GM23248 (cell line): ENCODE measurements around the gene CDRT4. TPM values are rescaled to one million over a fixed set of nuclear protein-coding genes. Genes with fewer than 3 reads are reported as not detected.
A peak's percentile ranks its signal among the peaks of the same experiment; 100 is the strongest.

ENCODE experiments used
- DNase-seq: peaks from one replicate; pipeline ENCODE4 v3.0.0-alpha.2; 2015
- H2AFZ ChIP-seq: fragments of 200-600 bp; sonication (generic); 2 replicates; pipeline ENCODE4 v1.6.1; 2016; ENCODE audit warnings: antibody characterized with exemption
- H3F3A ChIP-seq: fragments of 200-600 bp; sonication (generic); 2 replicates; pipeline ENCODE4 v1.6.1; 2016; ENCODE audit warnings: mild to moderate bottlenecking, antibody characterized with exemption, mixed run types; ENCODE audit not compliant: insufficient read depth
- H3K27ac ChIP-seq: fragments of 200-600 bp; sonication (generic); 2 replicates; pipeline ENCODE4 v1.5.1; 2016; ENCODE audit warnings: mild to moderate bottlenecking
- H3K27me3 ChIP-seq: fragments of 200-600 bp; sonication (generic); replicated peaks from 2 replicates; pipeline ENCODE4 v1.6.1; 2016; ENCODE audit warnings: mild to moderate bottlenecking; ENCODE audit not compliant: insufficient read depth
- H3K36me3 ChIP-seq: fragments of 200-600 bp; sonication (generic); 2 replicates; pipeline ENCODE4 v1.6.1; 2016; ENCODE audit warnings: low read depth, mild to moderate bottlenecking
- H3K4me1 ChIP-seq: fragments of 200-600 bp; sonication (generic); 2 replicates; pipeline ENCODE4 v1.6.1; 2016; ENCODE audit warnings: mild to moderate bottlenecking; ENCODE audit not compliant: insufficient read depth
- H3K4me2 ChIP-seq: fragments of 200-600 bp; sonication (generic); one replicate; pipeline ENCODE4 v1.6.1; 2016; ENCODE audit warnings: mild to moderate bottlenecking; ENCODE audit not compliant: unreplicated experiment
- H3K4me3 ChIP-seq: fragments of 200-600 bp; sonication (generic); 2 replicates; pipeline ENCODE4 v1.5.1; 2016; ENCODE audit warnings: mild to moderate bottlenecking
- H3K79me2 ChIP-seq: fragments of 200-600 bp; sonication (generic); 2 replicates; pipeline ENCODE4 v1.6.1; 2016; ENCODE audit warnings: mild to moderate bottlenecking; ENCODE audit not compliant: insufficient read depth
- H3K9ac ChIP-seq: fragments of 200-600 bp; sonication (generic); 2 replicates; pipeline ENCODE4 v1.6.1; 2016; ENCODE audit warnings: mild to moderate bottlenecking
- H3K9me2 ChIP-seq: fragments of 200-600 bp; sonication (generic); 2 replicates; pipeline ENCODE4 v1.6.1; 2016; ENCODE audit warnings: mixed run types, mild to moderate bottlenecking, moderate library complexity; ENCODE audit not compliant: insufficient read depth
- H3K9me3 ChIP-seq: fragments of 200-600 bp; sonication (generic); one replicate; pipeline ENCODE4 v1.6.1; 2017; ENCODE audit warnings: low read depth
- H4K20me1 ChIP-seq: fragments of 200-600 bp; sonication (generic); 2 replicates; pipeline ENCODE4 v1.6.0; 2016; ENCODE audit not compliant: insufficient read depth
- EZH2 ChIP-seq: fragments of 200-600 bp; sonication (generic); IDR thresholded peaks from 2 replicates; pipeline ENCODE4 v1.6.1; 2018; ENCODE audit warnings: antibody characterized with exemption, mild to moderate bottlenecking; ENCODE audit not compliant: insufficient read depth, poor library complexity, severe bottlenecking
- EZH2phosphoT487 ChIP-seq: fragments of 200-600 bp; sonication (generic); IDR thresholded peaks from 2 replicates; pipeline ENCODE4 v1.6.1; 2018; ENCODE audit warnings: antibody characterized with exemption, moderate library complexity, mild to moderate bottlenecking, low read depth; ENCODE audit not compliant: insufficient read depth
- WGBS, 2 experiments: methylation state at CpG; one replicate each; pipeline ENCODE4 v1.1.6; 2015 to 2017; ENCODE audit warnings: low lambda C conversion rate in 2 of 2, low coverage in 1 of 2; ENCODE audit errors: missing lambda C conversion rate in 2 of 2; 5-methylcytosine and 5-hydroxymethylcytosine counted together
- in situ Hi-C: fragments of 300-500 bp; cut with MboI; formaldehyde crosslinking; loops from 2 replicates; pipeline ENCODE4 v1.15.0; 2020
- polyA plus RNA-seq: library from polyadenylated mRNA; unstranded; fragments of >200 nt; fragmentation: Nextera tagmentation; extraction: Ambion mirVana; gene quantifications from 2 replicates; pipeline ENCODE4 v1.2.1, GENCODE V29; 2016
- total RNA-seq: library from RNA; depleted of rRNA; stranded (reverse); fragments of >200 nt; shearing (Covaris generic); gene quantifications from 2 replicates; pipeline ENCODE4 v1.2.3, GENCODE V29; 2014

The CDRT4 gene
- total and polyA plus RNA-seq, 2 experiments from 2014 or later: 3.0 to 3.8 TPM

- H3K27ac ChIP-seq: peak overlapping the region; percentile 70
- H3F3A ChIP-seq: peaks cover 37% of the 10 kb centered on the region
- H3K36me3 ChIP-seq: 0 out of 2 replicates have a peak, but pooled peaks cover 11% of the 10 kb centered on the region
- peak overlapping the region; percentile 62 for H3K9ac ChIP-seq
- H3K9me2 ChIP-seq: no peaks in the 10 kb centered on the region
- peak; percentile 87 for DNase-seq
- no peaks in the 10 kb centered on the region for H3K9me3 ChIP-seq
- H3K27me3 ChIP-seq: no peaks in the 10 kb centered on the region
- H3K4me1 ChIP-seq: peaks cover 40% of the 10 kb centered on the region
- H3K4me3 ChIP-seq: peak overlapping the region; percentile 54
- TF ChIP-seq EZH2 (no peak), EZH2phosphoT487 (no peak)
- H3K79me2 ChIP-seq: no peaks in the 10 kb centered on the region
- peak overlapping the region; percentile 80 for H3K4me2 ChIP-seq
- H4K20me1 ChIP-seq: no peaks in the 10 kb centered on the region
- in situ Hi-C loops: no loop called here
- H2AFZ ChIP-seq: peak overlapping the region; percentile 70
- 4 to 5% methylated on average over 16 of the region's 16 CpGs for WGBS, 2 experiments
Observed at GRCh38 chr17:15456972-15457722, 10.3 kb downstream of the CDRT4 start.

GRCh38 chr17:15456496-15456895 lies 10.9 kb downstream of the CDRT4 start:
- Histone ChIP-seq H3K4me1 (peaks cover 44% of the 10 kb centered on the region), H4K20me1 (no peaks in the 10 kb centered on the region), H3K27ac (peak overlapping the region; percentile 70), H3K9ac (peak overlapping the region; percentile 62), H2AFZ (peak overlapping the region; percentile 70; the same call in 1 of the 2 replicates), H3K9me2 (no peaks in the 10 kb centered on the region), H3K27me3 (no peaks in the 10 kb centered on the region), H3F3A (peaks cover 36% of the 10 kb centered on the region), H3K36me3 (0 out of 2 replicates have a peak, but pooled peaks cover 11% of the 10 kb centered on the region), H3K79me2 (no peaks in the 10 kb centered on the region), H3K4me2 (peak overlapping the region; percentile 80), H3K9me3 (no peaks in the 10 kb centered on the region), H3K4me3 (peak overlapping the region; percentile 54)
- in situ Hi-C loops: no loop called here
- TF ChIP-seq EZH2phosphoT487 (no peak), EZH2 (no peak)
- DNase-seq: peak; percentile 52
- 17 to 29% methylated on average over 6 of the region's 6 CpGs for WGBS, 2 experiments

GRCh38 chr17:15454346-15454745 lies 13.1 kb downstream of the CDRT4 start:
- H3K4me3 ChIP-seq: no peak overlapping the region
- no peaks in the 10 kb centered on the region for H3K27me3 ChIP-seq
- no peaks in the 10 kb centered on the region for H3K9me3 ChIP-seq
- no peak overlapping the region for H3K27ac ChIP-seq
- H3K4me1 ChIP-seq: peaks cover 44% of the 10 kb centered on the region
- DNase-seq: no peak
- H2AFZ ChIP-seq: no peak overlapping the region
- TF ChIP-seq EZH2: no peak
- no peak for TF ChIP-seq EZH2phosphoT487
- H3F3A ChIP-seq: peaks cover 36% of the 10 kb centered on the region
- in situ Hi-C loops: no loop called here
- no peaks in the 10 kb centered on the region for H3K9me2 ChIP-seq
- H3K36me3 ChIP-seq: 0 out of 2 replicates have a peak, but pooled peaks cover 11% of the 10 kb centered on the region
- no peak overlapping the region for H3K4me2 ChIP-seq
- H4K20me1 ChIP-seq: no peaks in the 10 kb centered on the region
- H3K79me2 ChIP-seq: no peaks in the 10 kb centered on the region
- H3K9ac ChIP-seq: no peak overlapping the region
- 81 to 90% methylated on average over 5 of the region's 5 CpGs for WGBS, 2 experiments

- no peak overlapping the region for H3K9ac ChIP-seq
- no peak overlapping the region for H2AFZ ChIP-seq
- H3K27me3 ChIP-seq: no peaks in the 10 kb centered on the region
- in situ Hi-C loops: no loop called here
- DNase-seq: peak; percentile 19
- H4K20me1 ChIP-seq: no peaks in the 10 kb centered on the region
- H3K4me1 ChIP-seq: peaks cover 44% of the 10 kb centered on the region
- 33 to 40% methylated on average over 3 of the region's 3 CpGs for WGBS, 2 experiments
- peak overlapping the region; percentile 50 for H3K4me2 ChIP-seq
- H3K27ac ChIP-seq: no peak overlapping the region
- no peaks in the 10 kb centered on the region for H3K79me2 ChIP-seq
- 0 out of 2 replicates have a peak, but pooled peaks cover 11% of the 10 kb centered on the region for H3K36me3 ChIP-seq
- H3F3A ChIP-seq: peaks cover 36% of the 10 kb centered on the region
- TF ChIP-seq EZH2: no peak
- no peaks in the 10 kb centered on the region for H3K9me2 ChIP-seq
- H3K9me3 ChIP-seq: no peaks in the 10 kb centered on the region
- no peak overlapping the region for H3K4me3 ChIP-seq
Observed at GRCh38 chr17:15453782-15454181, 13.6 kb downstream of the CDRT4 start.
